Epithelial cell of proximal tubule (primary cell): Measurements from ENCODE around the gene CHN2. TPM values are rescaled to one million over a fixed set of nuclear protein-coding genes. Genes with fewer than 3 reads are reported as not detected.

ENCODE experiments used
- DNase-seq: peaks from one replicate; pipeline ENCODE4 v3.0.0-alpha.2; 2011; ENCODE audit warnings: low read depth
- H3K4me3 ChIP-seq: 2 replicates; pipeline ENCODE4 v1.5.1; 2011; ENCODE audit warnings: low read depth, mild to moderate bottlenecking, low read length
- total RNA-seq: library from RNA; depleted of rRNA; stranded (reverse); fragments of >200 nt; gene quantifications from 2 replicates; pipeline ENCODE4 v1.2.3, GENCODE V29; 2015
- TF ChIP-seq, protein P1 (sequence below): conservative IDR thresholded peaks from 2 replicates; pipeline ENCODE4 v1.5.1; 2012; ENCODE audit warnings: low read depth, mild to moderate bottlenecking, low read length

Gene CHN2
- total RNA-seq, 1 donor from 2014 or later, result 0.35 TPM

DNA sequence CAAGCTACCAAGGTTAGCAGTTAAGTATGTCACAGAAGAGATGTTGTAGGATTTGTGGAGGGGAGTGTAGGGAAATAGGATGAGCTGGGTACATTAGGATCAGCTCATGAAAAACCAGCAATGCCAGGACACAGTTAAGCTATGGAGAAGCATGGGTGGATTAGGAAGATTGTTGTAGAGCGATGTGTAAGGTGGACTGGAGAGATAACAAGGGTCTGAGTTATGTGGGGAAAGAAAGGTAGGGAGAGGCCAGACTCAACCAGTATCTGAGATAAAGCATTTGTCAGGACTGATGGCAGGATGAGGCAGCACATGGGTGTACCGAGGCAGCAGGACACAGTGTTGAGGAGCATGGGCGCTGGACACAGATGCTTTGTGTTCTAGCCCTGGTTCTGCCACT lies 283.7 kb downstream of the CHN2 start:
- TF ChIP-seq, protein P1, sequence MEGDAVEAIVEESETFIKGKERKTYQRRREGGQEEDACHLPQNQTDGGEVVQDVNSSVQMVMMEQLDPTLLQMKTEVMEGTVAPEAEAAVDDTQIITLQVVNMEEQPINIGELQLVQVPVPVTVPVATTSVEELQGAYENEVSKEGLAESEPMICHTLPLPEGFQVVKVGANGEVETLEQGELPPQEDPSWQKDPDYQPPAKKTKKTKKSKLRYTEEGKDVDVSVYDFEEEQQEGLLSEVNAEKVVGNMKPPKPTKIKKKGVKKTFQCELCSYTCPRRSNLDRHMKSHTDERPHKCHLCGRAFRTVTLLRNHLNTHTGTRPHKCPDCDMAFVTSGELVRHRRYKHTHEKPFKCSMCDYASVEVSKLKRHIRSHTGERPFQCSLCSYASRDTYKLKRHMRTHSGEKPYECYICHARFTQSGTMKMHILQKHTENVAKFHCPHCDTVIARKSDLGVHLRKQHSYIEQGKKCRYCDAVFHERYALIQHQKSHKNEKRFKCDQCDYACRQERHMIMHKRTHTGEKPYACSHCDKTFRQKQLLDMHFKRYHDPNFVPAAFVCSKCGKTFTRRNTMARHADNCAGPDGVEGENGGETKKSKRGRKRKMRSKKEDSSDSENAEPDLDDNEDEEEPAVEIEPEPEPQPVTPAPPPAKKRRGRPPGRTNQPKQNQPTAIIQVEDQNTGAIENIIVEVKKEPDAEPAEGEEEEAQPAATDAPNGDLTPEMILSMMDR, result no peak
- DNase-seq, result no peak
- H3K4me3 ChIP-seq, result no peak overlapping the region

DNA sequence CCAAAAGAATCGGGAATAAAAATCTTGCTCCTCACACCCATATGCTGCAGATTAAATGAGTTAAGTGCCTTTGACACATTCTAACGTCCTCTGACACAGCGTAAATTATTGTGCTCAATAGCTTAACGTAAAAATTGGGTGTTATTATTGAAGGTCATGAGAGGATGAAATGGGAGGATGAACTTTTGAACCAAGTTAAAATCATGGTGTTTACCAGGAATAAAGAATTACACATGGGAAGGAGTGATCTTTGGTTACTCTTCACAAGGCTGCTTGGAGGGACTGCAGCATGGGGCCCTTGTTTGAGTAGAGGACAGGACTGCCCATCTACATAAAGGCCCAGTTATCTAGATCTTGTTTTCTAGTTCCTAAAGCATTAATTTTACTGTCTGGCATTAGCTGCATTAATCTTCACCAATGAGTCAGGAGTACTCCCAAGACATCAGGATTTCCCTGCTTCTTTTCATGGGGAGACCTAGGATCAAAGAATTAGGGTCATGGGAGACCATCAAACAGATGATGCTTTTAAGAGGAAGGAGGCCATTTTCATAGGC lies 284.2 kb downstream of the CHN2 start:
- DNase-seq, result no peak
- no peak overlapping the region for H3K4me3 ChIP-seq
- TF ChIP-seq, protein P1, result no peak

DNA sequence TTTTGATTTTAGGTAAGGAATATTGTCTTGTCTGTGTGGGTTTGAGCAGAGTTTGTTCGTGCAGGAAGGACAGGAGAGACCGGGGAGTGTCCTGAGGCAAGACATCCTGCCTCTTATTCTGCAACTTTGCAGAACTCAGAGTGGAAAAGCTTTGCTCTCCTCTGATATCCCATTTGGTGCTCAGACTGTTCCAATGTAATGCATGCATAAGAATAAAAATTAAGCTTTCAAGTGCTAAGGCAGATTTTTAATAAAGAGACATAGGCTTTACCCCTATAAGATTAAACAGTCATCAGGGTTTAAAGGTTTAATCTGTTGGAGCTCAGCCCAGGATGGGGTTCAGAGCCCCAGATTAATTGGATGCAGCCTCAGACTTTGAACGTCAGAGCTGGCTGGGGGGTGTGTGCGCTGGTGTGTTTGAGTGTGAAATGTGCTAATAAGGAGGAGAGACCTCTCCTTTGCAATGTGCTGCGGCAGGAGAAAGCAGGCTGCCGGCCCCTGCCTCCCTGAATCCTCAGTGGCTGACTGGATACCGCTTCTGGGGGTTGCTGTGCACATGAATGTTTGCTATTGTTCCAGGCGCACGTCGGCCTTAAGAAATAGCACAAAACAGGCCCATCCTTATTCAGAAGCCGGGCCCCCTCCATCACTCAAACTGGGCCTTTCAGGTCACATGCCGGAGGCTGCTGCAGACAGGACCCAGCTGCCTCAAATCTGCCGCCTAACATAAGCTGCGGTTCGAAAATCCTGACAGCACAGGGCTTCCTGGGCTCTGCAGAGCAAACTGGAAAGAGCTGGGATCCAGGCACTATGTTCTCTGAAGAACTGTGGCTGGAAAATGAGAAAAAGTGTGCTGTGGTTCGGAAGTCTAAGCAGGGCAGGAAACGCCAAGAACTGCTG lies 285.0 kb downstream of the CHN2 start:
- TF ChIP-seq, protein P1, result no peak
- no peak overlapping the region for H3K4me3 ChIP-seq
- no peak for DNase-seq

DNA sequence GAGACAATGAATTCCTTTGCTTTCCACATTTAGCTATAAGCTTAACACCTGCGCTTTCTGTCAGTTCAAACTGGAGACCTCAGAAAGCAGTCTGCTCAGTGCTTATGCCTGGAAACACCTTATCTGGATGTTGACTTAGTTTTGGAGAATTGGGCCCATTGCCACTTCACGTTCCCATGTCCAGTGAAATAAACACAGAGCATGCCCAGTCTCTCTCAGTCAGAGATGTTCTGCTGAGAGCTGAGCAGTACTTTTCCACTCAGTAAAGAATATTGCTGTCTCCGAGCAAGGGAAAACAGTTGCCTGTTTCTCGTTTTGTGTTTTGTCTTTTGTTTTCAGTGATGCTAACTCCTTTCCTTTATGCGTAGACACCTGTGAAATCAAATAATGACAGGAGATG lies 285.9 kb downstream of the CHN2 start:
- no peak for DNase-seq
- TF ChIP-seq, protein P1, result no peak
- H3K4me3 ChIP-seq, result no peak overlapping the region

DNA sequence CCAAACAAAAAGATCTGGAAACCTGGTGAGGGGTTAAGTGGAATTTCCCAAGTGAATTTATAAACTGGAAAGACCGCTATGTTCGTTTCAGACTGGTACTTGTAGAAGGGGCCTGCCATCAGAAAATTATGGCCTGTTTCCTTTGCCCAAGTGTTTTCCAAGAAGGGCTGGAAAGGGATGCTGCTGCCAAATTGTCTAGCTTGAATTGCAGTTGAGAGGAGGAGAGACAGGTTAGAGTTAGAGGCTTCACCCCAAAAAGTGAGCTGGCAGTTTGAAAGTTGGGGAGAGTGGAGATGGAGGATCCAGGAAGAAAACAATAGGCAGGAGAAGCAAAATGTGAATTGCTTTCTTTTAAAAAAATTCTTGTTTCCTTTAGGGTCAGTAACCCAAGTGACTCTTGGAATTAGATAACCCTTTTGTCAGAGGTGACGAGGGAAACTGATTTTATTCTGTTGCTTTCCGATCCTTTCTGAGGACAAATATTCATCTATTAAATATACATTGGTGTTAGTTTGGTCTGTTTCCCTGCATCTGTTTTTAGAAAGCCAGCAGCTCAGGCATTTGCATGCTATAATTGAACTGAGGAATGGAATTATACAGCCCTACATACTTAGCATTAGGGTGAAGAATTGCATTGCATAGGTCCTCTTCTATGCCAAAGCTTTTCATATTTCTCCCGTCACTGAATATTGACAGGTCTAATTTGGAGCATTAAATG lies 286.5 kb downstream of the CHN2 start:
- TF ChIP-seq, protein P1, result no peak
- no peak for DNase-seq
- no peak overlapping the region for H3K4me3 ChIP-seq

DNA sequence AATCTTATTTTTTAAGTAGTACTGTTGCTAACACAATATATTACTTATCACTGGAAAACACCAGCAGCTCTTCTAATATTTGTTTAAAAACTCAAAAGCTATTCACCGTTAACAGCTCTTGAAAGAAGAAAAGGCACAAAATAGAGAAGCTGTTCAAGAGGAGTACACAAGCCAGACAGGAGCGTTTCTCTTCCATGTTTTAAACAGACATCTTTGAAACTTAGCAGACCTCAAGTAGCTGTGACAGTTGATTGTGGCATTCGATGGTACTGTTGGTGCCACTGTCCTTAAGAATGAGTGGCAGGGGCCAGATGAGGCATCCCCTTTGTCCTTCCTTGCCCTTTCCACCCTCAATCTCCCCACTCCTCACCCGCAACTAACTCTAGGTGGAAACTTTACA lies 287.5 kb downstream of the CHN2 start:
- TF ChIP-seq, protein P1, result no peak

More for the DNA sequence above, 287.5 kb downstream of the CHN2 start:
- H3K4me3 ChIP-seq, result no peak overlapping the region
- no peak for DNase-seq
